Measurements from ENCODE around the gene LRRC42. TPM values are rescaled to one million over a fixed set of nuclear protein-coding genes. Genes with fewer than 3 reads are reported as not detected.
"Not testable (repeated sequence)": the region's sequence is repeated elsewhere in the genome, so short reads cannot be mapped to it uniquely, and the experiment has no call there.

LRRC42 gene
- total and polyA plus RNA-seq, 12 donors, result 15.2 to 43.4 (median 31.6) TPM

DNA sequence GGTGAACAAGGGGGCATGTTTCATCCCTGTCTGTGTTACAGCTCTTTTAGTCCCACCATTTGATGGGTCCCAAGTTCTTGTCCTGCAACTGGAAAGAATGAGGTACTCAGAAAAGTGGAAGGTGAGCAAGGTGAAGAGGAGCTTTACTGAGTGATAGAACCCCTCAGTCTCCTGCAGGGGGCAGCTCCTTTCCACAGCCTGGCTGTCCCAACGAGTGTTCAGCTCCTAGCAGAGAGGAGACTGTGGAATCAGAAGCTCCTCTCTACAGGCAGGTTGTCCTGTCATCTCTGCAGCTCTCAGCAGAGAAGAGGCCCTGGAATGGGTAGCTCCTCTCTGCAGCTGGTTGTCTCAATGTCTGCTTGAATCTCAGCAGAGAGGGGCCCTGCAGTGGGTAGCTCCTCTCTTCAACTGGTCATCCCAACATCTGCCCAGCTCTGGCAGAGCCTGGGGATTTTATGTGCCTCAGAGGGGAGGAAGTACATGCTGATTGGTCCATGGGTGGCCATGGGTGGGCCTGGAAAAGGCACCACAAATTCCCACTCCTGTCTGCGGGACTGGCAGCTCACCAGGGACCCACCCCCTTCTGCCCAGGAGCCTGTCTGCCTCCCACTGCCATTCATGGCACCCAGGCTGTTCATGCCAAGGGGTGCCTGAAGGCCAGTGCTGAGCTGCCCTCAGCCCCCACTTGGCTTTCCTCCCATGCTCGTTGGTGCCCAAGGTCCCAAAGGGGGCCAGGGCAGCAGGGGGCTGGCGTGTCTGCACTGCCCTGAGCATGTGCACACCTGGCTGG is 46.1 kb downstream of the LRRC42 start:
- Histone ChIP-seq H3K4me3 (no peak overlapping the region), H3K9me3 (replicated peaks in 1 of 3) (no peaks in the 10 kb centered on the region), H3K36me3 (replicated peaks in 1 of 2) (no peaks in the 10 kb centered on the region), H3K27ac (no peak overlapping the region), H3K27me3 (no peaks in the 10 kb centered on the region), H3K4me1 (replicated peaks in 1 of 2) (no peaks in the 10 kb centered on the region)
- peak in 4 of 7 donors; percentile 28 to 53 (median 43) for DNase-seq
- intact Hi-C loops (cut with DNase I), result no loop called here
- 56 to 75% (median 70%) methylated on average over 2 to 4 of the region's 4 CpGs for WGBS, 4 donors
- TF ChIP-seq, protein P1, sequence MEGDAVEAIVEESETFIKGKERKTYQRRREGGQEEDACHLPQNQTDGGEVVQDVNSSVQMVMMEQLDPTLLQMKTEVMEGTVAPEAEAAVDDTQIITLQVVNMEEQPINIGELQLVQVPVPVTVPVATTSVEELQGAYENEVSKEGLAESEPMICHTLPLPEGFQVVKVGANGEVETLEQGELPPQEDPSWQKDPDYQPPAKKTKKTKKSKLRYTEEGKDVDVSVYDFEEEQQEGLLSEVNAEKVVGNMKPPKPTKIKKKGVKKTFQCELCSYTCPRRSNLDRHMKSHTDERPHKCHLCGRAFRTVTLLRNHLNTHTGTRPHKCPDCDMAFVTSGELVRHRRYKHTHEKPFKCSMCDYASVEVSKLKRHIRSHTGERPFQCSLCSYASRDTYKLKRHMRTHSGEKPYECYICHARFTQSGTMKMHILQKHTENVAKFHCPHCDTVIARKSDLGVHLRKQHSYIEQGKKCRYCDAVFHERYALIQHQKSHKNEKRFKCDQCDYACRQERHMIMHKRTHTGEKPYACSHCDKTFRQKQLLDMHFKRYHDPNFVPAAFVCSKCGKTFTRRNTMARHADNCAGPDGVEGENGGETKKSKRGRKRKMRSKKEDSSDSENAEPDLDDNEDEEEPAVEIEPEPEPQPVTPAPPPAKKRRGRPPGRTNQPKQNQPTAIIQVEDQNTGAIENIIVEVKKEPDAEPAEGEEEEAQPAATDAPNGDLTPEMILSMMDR (IDR thresholded peaks at IDR 0.05), result peak in 3 of 6 experiments; percentile 9 to 38 (median 30)
- no peak for TF ChIP-seq POLR2A (IDR thresholded peaks at IDR 0.05)

DNA sequence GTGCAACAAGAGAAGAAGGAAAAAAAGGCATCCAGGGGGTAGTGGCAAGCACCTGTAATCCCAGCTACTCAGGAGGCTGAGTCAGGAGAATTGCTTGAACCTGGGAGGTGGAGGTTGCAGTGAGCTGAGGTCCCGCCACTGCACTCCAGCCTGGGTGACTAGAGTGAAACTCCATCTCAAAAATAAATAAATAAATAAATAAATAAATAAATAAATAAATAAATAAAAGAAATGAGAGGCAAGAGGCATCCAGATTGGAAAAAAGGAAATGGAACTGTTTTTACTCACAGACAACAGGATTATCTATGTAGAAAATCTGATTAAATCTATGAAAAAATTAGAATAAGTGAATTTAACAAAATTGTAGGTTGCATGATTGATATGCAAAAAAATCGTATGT is 48.4 kb downstream of the LRRC42 start:
- intact Hi-C loops (cut with DNase I), result not testable (repeated sequence)

DNA sequence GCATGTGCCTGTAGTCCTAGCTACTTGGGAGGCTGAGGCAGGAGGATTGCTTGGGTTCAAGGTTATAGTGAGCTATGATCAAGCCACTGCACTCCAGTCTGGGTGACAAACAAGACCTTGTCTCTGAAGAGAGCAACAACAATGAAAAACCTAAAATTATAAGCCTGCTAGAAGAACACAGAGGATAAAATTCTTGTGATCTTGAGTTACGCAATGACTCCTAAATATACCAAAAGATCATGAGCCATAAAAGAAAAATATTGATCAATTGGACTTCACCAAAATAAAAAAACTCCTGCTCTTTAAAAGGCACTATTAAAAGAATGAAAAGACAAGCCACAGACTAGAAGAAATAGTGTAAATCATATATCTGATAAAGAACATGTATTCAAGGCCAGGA is 49.5 kb downstream of the LRRC42 start:
- Histone ChIP-seq H3K9me3 (replicated peaks in 1 of 3) (no peaks in the 10 kb centered on the region), H3K27me3 (no peaks in the 10 kb centered on the region), H3K4me1 (replicated peaks in 1 of 2) (no peaks in the 10 kb centered on the region), H3K4me3 (no peak overlapping the region), H3K27ac (no peak overlapping the region), H3K36me3 (replicated peaks in 1 of 2) (no peaks in the 10 kb centered on the region)
- TF ChIP-seq, protein P1 (IDR thresholded peaks at IDR 0.05), result no peak
- no peak for TF ChIP-seq POLR2A (IDR thresholded peaks at IDR 0.05)
- 83 to 89% (median 84%) methylated on average over 1 of the region's 1 CpG for WGBS, 4 donors
- DNase-seq, result no peak
- intact Hi-C loops (cut with DNase I), result no loop called here

More for the DNA sequence above, 48.4 kb downstream of the LRRC42 start:
- H3K27me3 ChIP-seq; H3K27ac ChIP-seq; H3K36me3 ChIP-seq (replicated peaks in 1 of 2); DNase-seq; H3K9me3 ChIP-seq (replicated peaks in 1 of 3); H3K4me3 ChIP-seq; H3K4me1 ChIP-seq (replicated peaks in 1 of 2): not testable (repeated sequence)
- 77 to 94% (median 88%) methylated on average over 2 of the region's 2 CpGs for WGBS, 4 donors

DNA sequence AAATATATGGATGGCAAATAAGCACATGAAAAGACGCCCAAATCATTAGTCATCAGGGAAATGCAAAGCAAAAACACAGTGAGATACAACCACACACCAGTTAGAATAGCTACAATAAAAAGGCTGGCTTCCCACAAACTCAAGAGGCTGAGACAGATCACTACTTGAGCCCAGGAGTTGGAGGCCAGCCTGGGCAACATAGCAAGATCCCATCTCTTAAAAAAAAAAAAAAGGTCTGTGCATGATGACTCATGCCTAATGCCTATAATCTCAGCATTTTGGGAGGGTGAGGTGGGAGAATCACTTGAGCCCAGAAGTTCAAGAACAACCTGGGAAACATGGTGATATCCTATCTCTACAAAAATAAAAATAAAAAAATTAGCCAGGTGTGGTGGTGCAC is 52.1 kb downstream of the LRRC42 start:
- 82 to 95% (median 84%) methylated on average over 1 of the region's 1 CpG for WGBS, 4 donors
- TF ChIP-seq, protein P1 (IDR thresholded peaks at IDR 0.05), result no peak
- no peak for TF ChIP-seq POLR2A (IDR thresholded peaks at IDR 0.05)
- intact Hi-C loops (cut with DNase I), result no loop called here
- H3K36me3 ChIP-seq (replicated peaks in 1 of 2), result no peaks in the 10 kb centered on the region
- H3K27ac ChIP-seq, result no peak overlapping the region
- H3K9me3 ChIP-seq (replicated peaks in 1 of 3), result no peaks in the 10 kb centered on the region
- H3K4me3 ChIP-seq, result no peak overlapping the region
- DNase-seq, result no peak
- H3K27me3 ChIP-seq, result no peaks in the 10 kb centered on the region
- H3K4me1 ChIP-seq (replicated peaks in 1 of 2), result no peaks in the 10 kb centered on the region

DNA sequence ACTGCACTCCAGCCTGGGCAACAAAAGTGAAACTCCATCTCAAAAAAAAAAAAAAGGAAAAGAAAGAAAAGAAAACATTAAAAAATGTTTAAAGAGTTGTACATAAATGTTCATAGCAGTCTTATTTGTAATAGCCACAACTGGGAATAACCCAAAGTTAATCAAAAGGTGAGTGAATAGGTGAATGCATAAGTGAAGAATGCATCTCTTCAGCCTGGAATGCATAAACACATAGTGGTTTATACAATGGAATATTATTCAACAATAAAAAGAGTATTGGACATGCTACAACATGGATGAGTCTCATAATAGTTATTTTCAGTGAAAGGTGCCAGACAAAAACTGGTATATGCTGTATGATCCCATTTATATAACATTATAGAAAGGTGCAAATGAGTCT is 53.8 kb downstream of the LRRC42 start:
- intact Hi-C loops (cut with DNase I), result no loop called here

More for the DNA sequence above, 53.8 kb downstream of the LRRC42 start:
- H3K27ac ChIP-seq, result no peak overlapping the region
- no peak overlapping the region for H3K4me3 ChIP-seq
- no peaks in the 10 kb centered on the region for H3K4me1 ChIP-seq (replicated peaks in 1 of 2)
- TF ChIP-seq, protein P1 (IDR thresholded peaks at IDR 0.05), result no peak
- no peak for TF ChIP-seq POLR2A (IDR thresholded peaks at IDR 0.05)
- DNase-seq, result no peak
- H3K27me3 ChIP-seq, result no peaks in the 10 kb centered on the region
- H3K36me3 ChIP-seq (replicated peaks in 1 of 2), result no peaks in the 10 kb centered on the region
- no peaks in the 10 kb centered on the region for H3K9me3 ChIP-seq (replicated peaks in 1 of 3)
